Measurements from ENCODE around the gene TGFBR2.

TGFBR2 gene

GRCh38 chr3:30729936-30730335, 123.5 kb downstream of the TGFBR2 start:
- Mint-ChIP-seq H3K27ac (no peak overlapping the region), H3K4me3 (no peak overlapping the region), H3K4me1 (peaks cover 57% of the 10 kb centered on the region), H3K36me3 (peaks cover 3% of the 10 kb centered on the region), H3K27me3 (no peaks in the 10 kb centered on the region), H3K9me3 (peaks cover 7% of the 10 kb centered on the region)

GRCh38 chr3:30730967-30731366, 124.6 kb downstream of the TGFBR2 start:
- H3K4me1 Mint-ChIP-seq, result peaks cover 58% of the 10 kb centered on the region
- no peaks in the 10 kb centered on the region for H3K36me3 Mint-ChIP-seq
- H3K27ac Mint-ChIP-seq, result no peak overlapping the region

GRCh38 chr3:30733209-30733608, 126.8 kb downstream of the TGFBR2 start:
- Mint-ChIP-seq H3K27me3 (no peaks in the 10 kb centered on the region), H3K9me3 (no peaks in the 10 kb centered on the region), H3K36me3 (no peaks in the 10 kb centered on the region), H3K4me3 (no peak overlapping the region), H3K27ac (no peak overlapping the region), H3K4me1 (peaks cover 64% of the 10 kb centered on the region)

More at GRCh38 chr3:30730967-30731366, 124.6 kb downstream of the TGFBR2 start:
- H3K4me3 Mint-ChIP-seq, result peak overlapping the region; percentile 15
- no peaks in the 10 kb centered on the region for H3K27me3 Mint-ChIP-seq
- no peaks in the 10 kb centered on the region for H3K9me3 Mint-ChIP-seq

- no peaks in the 10 kb centered on the region for H3K27me3 Mint-ChIP-seq
- peaks cover 66% of the 10 kb centered on the region for H3K4me1 Mint-ChIP-seq
- H3K4me3 Mint-ChIP-seq, result no peak overlapping the region
- peak overlapping the region; percentile 70 for H3K27ac Mint-ChIP-seq
- H3K36me3 Mint-ChIP-seq, result no peaks in the 10 kb centered on the region
- no peaks in the 10 kb centered on the region for H3K9me3 Mint-ChIP-seq
These were observed 127.3 kb downstream of the TGFBR2 start for GRCh38 chr3:30733696-30734095.

- no peaks in the 10 kb centered on the region for H3K9me3 Mint-ChIP-seq
- H3K4me3 Mint-ChIP-seq, result no peak overlapping the region
- H3K27ac Mint-ChIP-seq, result no peak overlapping the region
- H3K4me1 Mint-ChIP-seq, result peaks cover 36% of the 10 kb centered on the region
- no peaks in the 10 kb centered on the region for H3K27me3 Mint-ChIP-seq
- H3K36me3 Mint-ChIP-seq, result no peaks in the 10 kb centered on the region
These were observed 131.5 kb downstream of the TGFBR2 start for GRCh38 chr3:30737743-30738499.

- H3K36me3 Mint-ChIP-seq, result no peaks in the 10 kb centered on the region
- no peaks in the 10 kb centered on the region for H3K9me3 Mint-ChIP-seq
- no peak overlapping the region for H3K27ac Mint-ChIP-seq
- H3K4me3 Mint-ChIP-seq, result no peak overlapping the region
- H3K27me3 Mint-ChIP-seq, result no peaks in the 10 kb centered on the region
- peaks cover 38% of the 10 kb centered on the region for H3K4me1 Mint-ChIP-seq
These were observed 132.2 kb downstream of the TGFBR2 start for GRCh38 chr3:30738605-30739004.

- H3K27me3 Mint-ChIP-seq, result no peaks in the 10 kb centered on the region
- peak overlapping the region; percentile 12 for H3K27ac Mint-ChIP-seq
- no peaks in the 10 kb centered on the region for H3K9me3 Mint-ChIP-seq
- peaks cover 30% of the 10 kb centered on the region for H3K4me1 Mint-ChIP-seq
- H3K36me3 Mint-ChIP-seq, result no peaks in the 10 kb centered on the region
- no peak overlapping the region for H3K4me3 Mint-ChIP-seq
These were observed 135.5 kb downstream of the TGFBR2 start for GRCh38 chr3:30741889-30742288.

- Mint-ChIP-seq H3K36me3 (no peaks in the 10 kb centered on the region), H3K9me3 (no peaks in the 10 kb centered on the region), H3K27me3 (no peaks in the 10 kb centered on the region), H3K27ac (peak overlapping the region; percentile 56), H3K4me3 (no peak overlapping the region), H3K4me1 (peaks cover 32% of the 10 kb centered on the region)
These were observed 136.6 kb downstream of the TGFBR2 start for GRCh38 chr3:30742796-30743619.

All from activated naive CD4-positive, alpha-beta T cell treated with anti-CD3 and anti-CD28 coated beads, Interleukin-2, amount 50 U/mL, for 24 hours (primary cell).